Measurements from ENCODE around the gene PPIL4.

Gene PPIL4, protein sequence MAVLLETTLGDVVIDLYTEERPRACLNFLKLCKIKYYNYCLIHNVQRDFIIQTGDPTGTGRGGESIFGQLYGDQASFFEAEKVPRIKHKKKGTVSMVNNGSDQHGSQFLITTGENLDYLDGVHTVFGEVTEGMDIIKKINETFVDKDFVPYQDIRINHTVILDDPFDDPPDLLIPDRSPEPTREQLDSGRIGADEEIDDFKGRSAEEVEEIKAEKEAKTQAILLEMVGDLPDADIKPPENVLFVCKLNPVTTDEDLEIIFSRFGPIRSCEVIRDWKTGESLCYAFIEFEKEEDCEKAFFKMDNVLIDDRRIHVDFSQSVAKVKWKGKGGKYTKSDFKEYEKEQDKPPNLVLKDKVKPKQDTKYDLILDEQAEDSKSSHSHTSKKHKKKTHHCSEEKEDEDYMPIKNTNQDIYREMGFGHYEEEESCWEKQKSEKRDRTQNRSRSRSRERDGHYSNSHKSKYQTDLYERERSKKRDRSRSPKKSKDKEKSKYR

DNA sequence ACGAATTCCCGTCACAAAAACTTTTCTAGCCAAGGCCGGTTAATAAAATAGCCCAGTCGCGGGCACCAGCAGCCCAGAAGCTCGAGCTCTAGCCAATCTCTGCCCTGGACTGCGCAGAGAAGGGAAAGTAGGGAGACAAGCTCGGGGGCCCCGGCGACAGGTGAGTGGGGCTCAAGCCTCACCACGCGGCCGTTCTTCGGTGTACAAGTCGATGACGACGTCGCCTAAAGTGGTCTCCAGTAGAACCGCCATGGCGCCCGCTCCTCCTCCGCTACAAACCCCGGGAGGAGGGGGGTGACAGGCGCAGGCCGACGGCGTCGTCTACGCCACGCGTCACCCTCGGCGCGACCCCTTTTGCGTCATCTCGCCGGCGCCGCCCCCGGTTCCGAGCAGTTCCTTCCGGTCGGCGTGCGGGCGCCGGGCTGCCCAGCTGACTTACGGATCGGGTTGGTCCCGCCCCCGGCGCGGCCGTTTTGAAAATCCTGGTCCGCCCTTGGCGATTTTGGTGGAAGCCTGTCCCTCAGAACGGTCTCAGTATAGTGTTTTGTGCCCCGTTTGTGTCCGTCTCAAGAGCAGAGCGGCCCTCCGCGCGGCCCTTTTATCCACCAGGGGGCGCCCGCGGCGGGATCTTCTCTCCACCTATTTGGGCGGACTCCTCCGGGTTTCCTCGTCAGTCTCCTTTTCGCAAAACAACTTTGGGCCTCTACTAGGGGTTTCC lies at the start of gene PPIL4:
Gene PPIL4, minus strand, starts transcription at position 290 of the 718 bp plus-strand sequence. Its CDS starts 38 bp downstream, at position 252.
- peak; percentile 95 for DNase-seq

DNA sequence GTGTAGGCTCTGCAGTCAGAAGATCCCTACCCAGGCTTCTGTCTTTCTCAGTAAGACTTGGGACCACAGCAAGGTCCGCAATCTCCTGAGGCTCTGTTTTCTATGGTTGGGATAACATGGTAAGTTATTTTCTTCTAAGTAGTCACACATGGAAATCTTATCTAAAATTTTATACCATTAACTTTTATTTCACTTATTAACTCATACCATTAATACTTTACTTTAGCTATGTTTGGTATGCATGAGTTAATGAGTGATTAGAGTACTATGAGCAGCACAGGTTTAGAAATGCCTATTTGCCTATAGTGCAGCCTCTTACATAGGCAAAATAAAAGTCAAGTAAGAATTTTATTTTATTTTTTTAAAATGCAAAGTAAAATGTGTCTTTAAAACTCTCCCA lies 47.6 kb upstream of the PPIL4 start:
- no peak for DNase-seq

DNA sequence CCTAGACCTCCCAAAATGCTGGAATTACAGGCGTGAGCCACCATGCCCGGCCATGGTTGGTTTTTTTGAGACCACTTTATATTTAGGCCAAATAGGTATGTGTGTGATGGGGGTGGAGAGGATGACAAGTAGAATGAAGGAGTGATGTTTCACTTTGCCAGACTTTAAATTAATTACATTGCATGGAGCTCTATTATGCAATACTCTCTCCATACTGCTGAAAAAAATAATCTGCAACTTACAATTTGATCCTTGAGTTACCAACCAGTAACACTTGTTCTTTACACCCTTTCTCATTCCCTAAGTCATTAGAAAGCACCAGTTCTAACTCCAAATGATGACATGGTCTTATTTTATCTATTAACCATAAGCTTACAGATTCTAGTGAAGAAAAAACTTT lies 47.1 kb upstream of the PPIL4 start:
- no peak for DNase-seq

DNA sequence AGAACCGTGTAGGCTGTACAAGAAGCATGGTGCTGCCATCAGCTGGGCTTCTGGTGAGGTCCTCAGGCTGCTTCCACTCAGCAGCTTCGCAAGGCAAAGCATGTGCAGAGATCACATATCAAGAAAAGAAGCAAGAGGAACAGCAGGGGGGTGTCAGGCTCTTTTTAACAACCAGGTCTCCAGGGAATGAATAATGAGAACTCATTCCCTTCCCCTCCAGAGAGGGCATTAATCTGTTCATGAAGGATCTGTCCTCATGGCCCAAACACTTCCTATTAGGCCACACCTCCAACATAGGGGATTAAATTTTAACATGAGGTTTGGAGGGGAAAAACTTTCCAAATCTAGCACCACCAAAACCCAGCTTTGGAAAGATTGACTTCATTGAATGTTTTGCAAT lies 40.3 kb upstream of the PPIL4 start:
- no peak for DNase-seq

DNA sequence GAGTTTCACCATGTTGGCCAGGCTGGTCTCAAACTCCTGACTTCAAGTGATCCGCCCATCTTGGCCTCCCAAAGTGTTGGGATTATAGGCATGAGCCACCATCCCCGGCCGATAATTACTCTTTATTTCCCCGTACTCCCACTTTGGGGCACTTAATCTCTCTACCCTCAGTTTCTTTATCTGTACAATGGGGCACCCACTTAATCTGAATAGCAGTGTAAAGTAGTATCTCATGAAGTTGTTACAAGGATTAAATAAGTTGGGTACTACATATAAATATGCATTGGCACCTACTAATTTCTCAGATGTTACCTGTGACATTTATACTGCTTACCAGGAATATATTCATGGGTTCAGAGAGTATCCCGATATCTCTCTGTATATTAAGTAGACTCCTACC lies 35.5 kb upstream of the PPIL4 start:
- no peak for DNase-seq

DNA sequence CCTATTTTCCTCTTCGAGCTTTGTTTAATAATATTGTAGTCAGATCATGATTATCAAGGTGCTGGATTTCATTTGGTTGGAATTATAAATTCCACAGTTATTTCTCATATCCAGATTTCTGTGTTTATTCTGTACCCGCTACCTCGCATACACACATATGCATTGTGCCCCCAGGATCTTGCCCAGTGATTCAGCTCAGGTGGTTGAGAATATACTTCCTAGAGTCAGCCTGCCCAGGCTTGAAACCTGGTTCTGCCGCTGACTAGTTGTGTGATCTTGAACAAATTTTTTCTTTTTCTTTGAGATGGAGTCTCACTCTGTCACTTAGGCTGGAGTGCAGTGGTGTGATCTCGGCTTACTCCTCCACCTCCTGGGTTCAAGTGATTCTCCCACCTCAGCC lies 35.0 kb upstream of the PPIL4 start:
- DNase-seq: no peak

DNA sequence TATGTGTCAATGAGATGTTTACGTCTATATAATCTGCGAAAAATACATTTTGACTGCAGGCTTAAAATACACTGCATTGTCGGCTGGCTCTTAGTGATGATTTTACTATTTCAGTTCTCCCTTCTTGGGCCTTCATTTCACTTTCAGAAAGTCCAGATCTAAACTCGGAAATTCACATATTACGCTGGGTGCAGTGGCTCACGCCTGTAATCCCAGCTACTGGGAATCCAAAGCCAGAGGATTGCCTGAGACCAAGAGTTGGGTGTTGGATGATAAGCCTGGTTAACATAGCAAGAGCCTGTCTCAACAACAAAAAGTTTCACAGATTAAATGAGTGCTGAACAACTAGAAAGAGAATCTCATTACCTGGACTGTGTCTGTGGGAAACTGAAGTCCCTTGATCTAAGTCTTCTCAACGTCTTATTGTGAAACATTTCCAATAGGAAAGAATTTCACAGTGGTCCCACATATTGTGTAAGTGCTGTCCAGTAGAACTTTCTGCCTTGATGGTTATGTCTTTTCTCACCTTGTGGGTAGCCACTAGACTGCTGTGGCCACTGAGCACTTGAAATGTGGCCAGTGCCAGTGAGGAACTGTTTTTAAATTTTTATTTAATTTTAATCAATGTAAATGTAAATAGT lies 22.2 kb upstream of the PPIL4 start:
- no peak for DNase-seq

DNA sequence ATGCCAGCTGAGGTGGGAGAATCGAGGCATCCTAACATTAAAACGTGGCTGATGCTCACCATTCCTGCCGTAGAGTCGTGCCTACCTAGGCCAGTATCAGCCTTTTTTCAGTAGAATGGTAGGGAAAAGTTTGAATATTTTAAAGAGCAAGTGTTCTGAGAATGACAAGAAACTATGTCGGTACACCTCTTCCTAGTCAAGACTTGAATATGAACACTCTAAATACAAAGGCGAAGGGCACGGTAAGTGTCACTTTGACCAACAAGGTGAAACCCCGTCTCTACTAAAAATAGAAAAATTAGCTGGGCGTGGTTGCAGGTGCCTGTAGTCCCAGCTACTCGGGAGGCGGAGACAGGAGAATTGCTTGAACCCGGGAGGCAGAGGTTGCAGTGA lies 21.3 kb upstream of the PPIL4 start:
- DNase-seq: no peak

DNA sequence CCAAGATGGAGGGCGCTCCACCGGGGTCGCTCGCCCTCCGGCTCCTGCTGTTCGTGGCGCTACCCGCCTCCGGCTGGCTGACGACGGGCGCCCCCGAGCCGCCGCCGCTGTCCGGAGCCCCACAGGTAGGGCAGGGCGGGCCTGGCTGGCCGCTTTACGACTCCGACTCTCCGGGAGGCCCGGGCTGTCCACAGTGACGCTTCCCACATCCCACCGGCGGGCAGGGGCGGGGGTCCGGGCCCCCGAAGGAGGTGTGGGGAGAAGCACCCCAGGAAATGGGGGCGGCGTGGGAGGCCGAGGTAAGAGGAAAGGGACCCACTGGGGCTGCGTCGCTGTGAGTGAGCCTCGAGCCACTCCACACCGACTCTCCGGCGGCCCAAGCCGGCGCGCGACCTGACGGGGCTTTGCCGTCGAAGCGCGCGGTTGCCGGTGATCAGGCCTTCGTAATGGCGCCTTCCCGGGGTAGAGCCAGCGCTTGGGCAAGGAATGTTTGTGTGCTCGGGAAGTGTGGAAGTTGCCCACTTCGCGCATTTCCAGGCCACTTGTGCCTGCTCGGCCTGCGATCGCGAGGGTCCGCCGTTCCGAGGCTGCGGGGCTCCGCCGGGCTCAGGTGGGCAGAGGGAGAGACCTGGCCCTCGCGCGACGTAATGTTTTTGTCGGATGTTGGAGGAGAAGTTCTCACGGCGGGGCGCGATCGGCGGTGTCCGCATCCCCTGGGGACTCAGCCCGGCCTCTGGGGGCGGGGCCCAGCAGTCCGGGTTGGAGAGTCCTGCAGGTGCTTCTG lies 20.8 kb upstream of the PPIL4 start:
- DNase-seq: peak; percentile 62

DNA sequence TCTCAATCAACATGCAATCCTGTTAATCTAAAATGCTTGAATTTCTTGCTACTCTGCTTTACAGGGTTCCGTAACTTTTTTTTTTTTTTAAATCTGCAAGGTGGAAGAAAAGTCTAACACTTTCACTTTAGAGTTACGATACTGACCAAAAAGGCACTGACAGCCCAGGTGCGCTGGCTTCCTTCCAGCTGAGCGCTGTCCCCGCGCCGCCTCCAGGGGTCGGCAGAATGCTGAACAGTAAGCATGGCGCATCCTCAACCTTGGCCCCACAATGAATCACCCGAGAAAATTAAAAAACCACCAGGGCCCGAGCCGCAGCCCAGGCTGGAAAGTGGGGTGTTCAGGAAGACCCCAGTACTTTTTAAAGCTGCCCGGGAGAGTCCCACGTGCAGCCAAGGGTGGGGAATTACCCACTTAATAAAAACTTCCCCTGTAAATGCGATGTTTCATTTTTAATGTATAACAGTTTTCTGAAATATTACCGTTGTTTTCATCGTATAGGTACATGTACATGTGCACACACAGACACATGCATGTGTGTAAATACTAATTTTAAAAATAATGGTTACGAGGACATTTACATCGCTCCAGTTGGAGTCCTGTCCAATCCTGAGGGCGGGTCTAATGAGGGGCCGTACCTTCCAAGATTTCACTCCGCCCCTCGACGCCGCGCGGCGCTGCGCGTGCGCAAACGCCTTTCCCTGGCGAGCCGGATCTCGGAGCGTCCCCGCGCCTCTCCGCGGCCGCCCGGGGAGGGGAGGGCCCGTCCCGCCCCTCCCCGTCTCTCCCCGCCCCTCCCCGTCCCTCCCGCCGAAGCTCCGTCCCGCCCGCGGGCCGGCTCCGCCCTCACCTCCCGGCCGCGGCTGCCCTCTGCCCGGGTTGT lies 19.9 kb upstream of the PPIL4 start, which contains the start of gene GINM1:
Gene GINM1, plus strand, starts transcription at position 849 of the 883 bp plus-strand sequence. CDS start 40 bp downstream, outside the sequence.
- peak; percentile 97 for DNase-seq

DNA sequence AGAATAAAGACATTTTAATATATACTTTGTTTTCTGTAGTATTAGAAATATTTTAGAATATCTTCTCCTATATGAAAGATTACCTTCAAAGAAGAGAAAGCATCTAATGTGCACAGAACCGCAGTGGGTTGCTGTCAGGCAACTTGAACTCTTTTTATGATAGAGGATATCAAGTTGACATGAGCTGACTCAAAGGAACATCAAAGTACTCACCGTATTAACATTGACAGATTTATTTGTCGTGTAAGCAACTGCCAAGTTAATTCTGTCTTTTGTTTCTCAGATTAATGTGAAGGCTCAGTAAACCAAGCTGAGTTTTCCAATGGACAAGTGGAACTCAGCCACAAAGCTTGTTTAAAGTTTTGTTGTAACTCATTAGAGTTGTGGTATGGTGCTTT lies 18.1 kb upstream of the PPIL4 start:
- no peak for DNase-seq

DNA sequence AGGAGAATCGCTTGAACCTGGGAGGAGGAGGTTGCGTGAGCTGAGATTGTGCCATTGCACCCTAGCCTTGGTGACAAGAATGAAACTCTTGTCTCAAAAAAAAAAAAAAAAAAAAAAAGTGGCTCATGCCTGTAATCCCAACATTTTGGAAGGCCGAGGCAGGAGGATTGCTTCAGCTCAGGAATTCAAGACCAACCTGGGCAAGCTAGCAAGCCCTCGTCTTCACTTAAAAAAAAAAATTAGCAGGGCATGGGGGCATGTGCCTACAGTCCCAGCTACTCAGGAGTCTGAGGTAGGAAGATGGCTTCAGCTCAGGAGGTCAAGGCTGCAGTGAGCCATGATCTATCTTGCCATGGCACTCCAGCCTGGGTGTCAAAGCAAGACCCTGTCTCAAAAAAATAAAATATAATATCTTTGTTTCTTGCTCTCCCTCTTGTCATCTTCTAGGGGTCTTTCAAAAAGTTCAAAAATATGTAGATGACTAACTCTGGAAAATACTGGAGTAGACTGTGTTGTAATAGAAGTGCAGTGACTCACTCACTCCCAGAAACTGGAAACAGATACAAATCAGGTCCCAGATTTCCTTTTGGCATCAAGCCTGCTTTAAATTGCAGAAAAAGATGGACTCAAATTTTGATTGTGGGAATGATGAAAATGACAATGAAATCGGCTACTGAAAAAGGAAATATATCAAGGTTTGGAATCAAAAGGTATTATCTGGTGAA lies 17.5 kb upstream of the PPIL4 start:
- DNase-seq: no peak

DNA sequence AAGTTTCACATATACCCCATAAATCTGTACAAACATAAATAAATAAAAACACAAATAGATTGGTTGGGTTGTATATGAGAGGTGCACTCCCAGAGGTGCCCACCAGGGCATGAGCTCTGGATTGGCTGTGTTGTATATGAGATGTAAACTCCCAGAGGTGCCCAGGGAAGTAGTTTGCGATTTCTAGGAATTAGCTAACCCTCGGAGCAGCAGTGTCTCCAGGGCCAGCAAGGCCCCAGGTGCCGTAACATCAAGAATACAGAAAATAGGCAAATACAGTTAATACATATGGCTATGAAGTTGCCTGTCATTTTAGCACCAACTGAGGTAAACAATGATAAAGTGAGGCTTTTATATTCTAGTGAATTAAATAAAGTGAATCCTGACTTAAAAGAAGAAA lies 14.9 kb upstream of the PPIL4 start:
- DNase-seq: peak; percentile 66

DNA sequence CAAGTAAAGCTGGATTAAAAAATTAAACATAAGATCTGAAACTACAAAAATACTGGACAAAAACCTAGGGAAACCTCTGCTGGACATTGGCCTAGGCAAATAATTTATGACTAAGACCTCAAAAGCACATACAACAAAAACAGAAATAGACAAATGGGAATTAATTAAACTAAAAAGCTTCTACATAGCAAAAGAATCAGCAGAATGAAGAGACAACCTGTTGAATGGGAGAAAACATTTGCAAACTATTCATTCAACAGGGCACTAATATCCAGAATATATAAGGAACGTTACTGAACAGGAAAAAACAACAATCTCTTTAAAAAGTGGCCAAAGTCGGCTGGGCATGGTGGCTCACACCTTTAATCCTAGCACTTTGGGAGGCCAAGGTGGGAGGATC lies 13.5 kb upstream of the PPIL4 start:
- no peak for DNase-seq

DNA sequence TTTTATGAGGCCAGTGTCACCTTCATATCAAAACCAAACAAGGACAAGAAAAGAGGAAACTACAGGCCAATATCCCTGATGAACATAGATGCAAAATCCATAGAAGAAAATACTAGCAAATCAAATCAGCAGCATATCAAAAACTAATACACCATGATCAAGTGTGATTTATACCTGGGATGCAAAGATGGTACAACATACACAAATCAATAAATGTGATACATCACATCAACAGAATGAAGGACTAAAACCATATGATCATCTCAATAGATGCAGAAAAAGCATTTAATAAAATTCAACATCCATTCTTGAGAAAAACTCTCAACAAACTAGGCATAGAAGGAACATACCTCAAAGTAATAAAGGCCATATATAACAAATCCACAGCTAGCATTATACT lies 12.2 kb upstream of the PPIL4 start:
- DNase-seq: no peak

DNA sequence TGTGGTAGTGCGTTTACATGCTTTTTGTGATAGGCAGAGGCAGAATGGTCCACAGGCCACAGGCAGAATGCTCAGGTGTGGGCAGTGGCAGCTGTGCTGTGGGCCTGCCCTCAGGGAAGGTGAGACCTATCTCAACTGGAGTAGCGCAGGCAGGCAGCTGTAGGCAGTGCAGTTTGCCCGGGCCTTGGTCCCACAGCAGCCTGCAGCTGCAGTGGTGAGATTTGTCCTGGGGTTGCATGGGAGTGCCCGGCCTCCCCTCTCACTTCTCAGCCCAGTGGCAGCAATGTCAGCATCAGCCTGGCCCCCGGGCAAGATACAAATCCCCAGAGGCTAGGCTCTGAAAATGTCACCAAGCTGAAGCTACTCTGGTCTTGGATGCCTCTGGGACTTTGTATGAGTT lies 6.1 kb upstream of the PPIL4 start:
- no peak for DNase-seq

DNA sequence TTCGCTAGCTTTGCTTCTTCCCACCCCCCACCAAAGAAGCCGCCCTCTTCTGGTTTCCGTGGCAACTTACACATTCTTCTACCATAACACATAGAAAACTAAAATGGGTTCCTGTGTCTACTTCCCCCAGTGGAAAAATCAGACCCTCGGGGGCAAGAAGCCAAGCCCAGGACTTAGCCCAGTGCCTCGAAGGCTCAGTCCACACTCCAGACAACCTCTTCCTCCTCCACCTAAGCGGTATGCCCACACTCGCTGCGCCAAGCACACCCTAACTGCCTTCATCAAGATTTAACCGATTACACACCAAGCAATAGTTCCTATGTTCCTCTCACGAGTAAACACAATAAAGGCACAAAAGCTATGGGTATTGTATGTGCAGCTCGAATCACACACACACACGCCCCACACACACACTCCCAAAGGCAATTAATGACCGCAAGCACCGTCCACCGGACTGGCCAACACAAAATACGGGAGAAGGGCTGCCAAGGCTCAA lies 537 bp downstream of the PPIL4 start:
- peak; percentile 88 for DNase-seq

DNA sequence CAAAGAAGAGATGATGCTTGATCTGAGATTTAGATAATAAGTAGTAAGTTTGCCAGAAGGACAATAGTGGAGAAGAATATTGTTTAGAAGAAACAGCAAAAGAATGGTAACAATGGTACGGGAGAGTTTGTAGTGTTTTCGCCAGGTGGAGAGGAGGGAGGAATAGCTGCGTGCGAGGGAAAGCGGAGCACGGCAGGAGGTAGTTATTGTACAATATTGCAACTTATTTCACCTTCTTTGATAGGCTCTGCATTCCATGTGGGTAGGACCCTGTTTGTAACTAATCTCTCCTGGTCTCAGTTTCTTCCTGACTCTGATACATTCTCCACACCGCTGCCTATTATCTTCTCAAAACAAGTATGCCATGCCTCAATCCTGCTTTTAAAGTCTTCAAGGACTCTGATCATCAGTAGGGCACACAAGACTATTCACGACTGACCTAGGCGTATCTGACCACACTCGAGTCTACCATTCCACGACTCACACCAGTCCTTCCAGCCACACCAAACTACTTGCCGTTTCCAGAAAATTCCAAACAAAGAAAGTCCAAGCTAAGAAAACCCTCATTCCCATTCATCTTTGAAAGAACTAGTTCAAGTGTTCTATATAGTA lies 1.1 kb downstream of the PPIL4 start:
- peak; percentile 21 for DNase-seq

DNA sequence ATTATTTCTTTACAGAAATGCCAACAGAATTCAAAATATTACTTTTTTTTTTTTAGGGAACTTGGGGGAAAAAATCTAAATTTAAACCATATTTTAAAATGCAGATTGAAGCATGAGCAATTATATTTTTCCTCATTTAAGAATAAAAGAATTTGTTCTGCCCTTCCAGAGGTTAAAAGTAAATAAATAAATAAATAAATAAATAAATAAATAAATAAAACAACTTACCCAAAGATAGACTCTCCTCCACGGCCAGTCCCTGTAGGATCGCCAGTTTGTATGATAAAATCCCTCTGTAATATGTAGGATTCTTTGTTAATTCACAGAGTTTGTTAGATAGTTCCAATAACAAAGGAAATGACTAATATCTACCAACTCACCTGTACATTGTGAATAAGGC lies 4.7 kb downstream of the PPIL4 start:
- no peak for DNase-seq

DNA sequence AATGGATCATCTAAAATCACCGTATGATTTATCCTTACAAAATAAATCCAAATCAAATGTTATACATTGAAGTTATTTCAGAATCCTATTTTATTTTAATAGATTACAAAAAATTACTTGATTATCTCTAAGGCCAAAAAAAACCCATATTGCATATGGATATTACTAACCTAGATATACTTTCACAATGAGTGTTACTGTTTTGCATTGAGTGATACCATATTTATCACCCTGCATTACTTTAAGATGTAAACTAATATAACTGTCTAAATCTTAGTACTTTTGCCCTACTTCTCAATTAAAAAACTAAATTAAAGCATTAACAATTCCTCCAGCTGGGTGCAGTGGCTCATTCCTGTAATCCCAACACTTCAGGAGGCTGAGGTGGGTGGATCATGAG lies 11.1 kb downstream of the PPIL4 start:
- DNase-seq: no peak

Data from hematopoietic multipotent progenitor cell treated with erythropoietin and hydrocortisone succinate and interleukin-3 and kit ligand, for 6 days (in vitro differentiated cells).